Left renal cortex interstitium (tissue), 4 donors: Measurements from ENCODE around the gene PRKD1. TPM values are rescaled to one million over a fixed set of nuclear protein-coding genes. Genes with fewer than 3 reads are reported as not detected.
"Not testable (repeated sequence)": the region's sequence is repeated elsewhere in the genome, so short reads cannot be mapped to it uniquely, and the experiment has no call there.

ENCODE experiments used
- DNase-seq, 4 donors: peaks; one replicate each; pipeline ENCODE4 v3.0.0-alpha.2; 2013; ENCODE audit warnings: low read depth in 4 of 4, low spot score in 2 of 4, missing footprints in 1 of 4
- polyA plus RNA-seq, 4 donors: library from polyadenylated mRNA; unstranded; fragments of 120-200 nt; gene quantifications; one replicate each; pipeline ENCODE4 v1.2.1, GENCODE V29; 2013; ENCODE audit not compliant: insufficient read length in 4 of 4

The PRKD1 gene
- polyA plus RNA-seq, 4 donors, result 25.8 to 33.0 (median 29.9) TPM

- DNase-seq, result not testable (repeated sequence)
Observed at GRCh38 chr14:29840369-29840892, 87.2 kb downstream of the PRKD1 start.

GRCh38 chr14:29839691-29840090 lies 88.0 kb downstream of the PRKD1 start:
- not testable (repeated sequence) for DNase-seq

- DNase-seq, result no peak
Observed at GRCh38 chr14:29838752-29839151, 88.9 kb downstream of the PRKD1 start.

- DNase-seq, result no peak
Observed at GRCh38 chr14:29836395-29836794, 91.3 kb downstream of the PRKD1 start.

DNA sequence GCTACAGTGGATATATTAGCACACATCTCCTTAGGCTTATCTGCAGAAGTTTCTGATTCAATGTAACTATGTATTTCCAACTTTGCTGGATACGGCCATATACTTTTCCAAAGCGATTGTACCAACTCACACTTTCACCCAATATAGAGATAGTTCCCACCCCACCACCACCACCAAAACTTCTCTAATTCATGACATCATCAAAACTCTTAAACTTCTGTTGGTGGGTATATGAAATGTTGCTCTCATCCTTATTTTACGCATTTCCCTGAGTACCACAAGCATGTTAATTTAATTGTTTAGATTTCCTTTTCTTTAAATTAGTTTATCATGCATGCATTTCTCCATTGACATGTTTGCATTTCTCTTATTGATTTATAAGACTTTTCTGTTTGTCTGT lies 95.6 kb downstream of the PRKD1 start:
- no peak for DNase-seq

DNA sequence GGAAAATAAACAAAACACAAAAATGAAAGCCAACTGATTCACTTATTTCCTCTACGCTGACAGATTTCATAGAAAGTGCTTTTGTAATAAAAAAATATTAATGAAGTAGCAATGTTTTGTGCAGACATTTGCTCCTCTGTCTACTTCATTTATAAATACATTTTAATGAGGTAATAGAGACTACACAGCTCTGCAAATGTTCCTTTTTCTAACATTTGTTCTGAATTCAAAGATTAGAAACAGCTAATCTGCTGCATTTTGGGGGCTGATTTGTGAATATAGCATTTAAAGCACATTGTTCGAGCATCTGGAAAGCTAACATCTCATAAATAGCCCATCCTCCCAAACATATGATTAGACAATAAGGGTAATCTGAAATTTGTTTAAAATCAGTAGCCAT lies 97.8 kb downstream of the PRKD1 start:
- DNase-seq, result no peak

GRCh38 chr14:29823816-29824215 lies 103.8 kb downstream of the PRKD1 start:
- DNase-seq, result no peak

GRCh38 chr14:29822430-29822709 lies 105.3 kb downstream of the PRKD1 start:
- DNase-seq, result no peak

GRCh38 chr14:29821661-29822429 lies 105.8 kb downstream of the PRKD1 start:
- no peak for DNase-seq

DNA sequence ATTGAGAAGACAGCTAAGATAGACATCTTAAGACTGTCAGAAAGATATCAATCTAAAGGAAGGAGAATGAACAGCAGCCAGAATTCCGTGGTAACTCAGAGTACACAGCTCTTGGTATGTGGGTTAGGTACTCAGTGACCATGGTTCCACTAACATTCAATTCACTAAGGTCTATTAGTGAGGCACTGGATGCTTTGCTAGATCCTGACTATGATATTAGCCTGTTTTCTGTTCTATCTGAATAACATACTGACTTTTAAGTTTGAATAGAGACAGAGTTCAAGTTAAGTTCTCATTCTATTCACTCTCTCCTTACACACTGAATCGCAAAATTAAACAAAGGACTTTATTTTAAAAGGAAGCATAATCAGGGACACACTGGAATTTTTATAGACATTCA lies 106.4 kb downstream of the PRKD1 start:
- no peak for DNase-seq

DNA sequence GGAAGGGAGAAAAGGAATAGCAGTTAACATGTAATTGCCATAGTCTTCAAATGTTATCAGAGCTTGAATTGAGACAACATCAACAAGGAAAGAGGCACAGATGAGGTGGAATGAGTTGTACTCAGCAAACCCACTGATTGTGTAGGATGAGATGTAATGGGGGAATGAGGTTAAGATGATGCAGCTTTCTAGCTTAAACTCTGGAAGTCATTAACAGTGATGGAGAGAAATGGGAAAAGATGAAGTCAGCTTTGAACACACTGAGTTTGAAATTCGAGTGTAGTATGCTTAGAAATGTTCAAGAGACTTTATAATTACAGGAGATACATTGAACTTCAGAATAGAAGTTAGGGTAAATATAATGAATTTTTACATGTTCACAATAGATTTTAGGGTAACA lies 106.9 kb downstream of the PRKD1 start:
- no peak for DNase-seq

DNA sequence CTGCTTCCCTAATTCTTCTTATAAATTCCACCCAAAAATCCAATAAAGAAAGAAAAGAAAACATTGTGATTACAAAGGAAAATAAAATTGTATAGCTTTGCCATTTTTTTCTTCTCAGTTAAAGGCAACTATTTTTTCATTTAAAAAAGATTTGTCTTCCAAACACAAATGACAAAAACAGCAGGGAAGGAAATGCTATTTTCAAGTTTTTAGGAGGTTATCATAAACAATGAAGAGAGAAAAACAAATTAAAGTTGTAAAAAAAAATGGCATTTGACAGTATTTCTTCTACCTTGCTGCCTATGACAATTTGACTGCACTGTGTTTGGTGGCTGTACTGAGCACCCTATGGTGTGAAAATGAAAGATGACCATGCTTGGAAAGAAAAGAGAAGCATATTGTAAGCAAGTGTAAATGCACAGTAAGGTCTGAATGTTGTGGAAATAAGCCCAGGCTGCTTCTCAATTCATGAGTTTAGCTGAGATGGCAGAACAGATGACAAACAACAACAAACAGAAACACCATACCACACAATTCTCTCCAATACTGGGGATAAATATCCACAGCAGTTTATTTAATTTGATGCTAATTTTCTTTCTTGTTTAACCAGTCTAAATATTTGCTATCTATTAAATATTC lies 109.8 kb downstream of the PRKD1 start:
- DNase-seq, result no peak

DNA sequence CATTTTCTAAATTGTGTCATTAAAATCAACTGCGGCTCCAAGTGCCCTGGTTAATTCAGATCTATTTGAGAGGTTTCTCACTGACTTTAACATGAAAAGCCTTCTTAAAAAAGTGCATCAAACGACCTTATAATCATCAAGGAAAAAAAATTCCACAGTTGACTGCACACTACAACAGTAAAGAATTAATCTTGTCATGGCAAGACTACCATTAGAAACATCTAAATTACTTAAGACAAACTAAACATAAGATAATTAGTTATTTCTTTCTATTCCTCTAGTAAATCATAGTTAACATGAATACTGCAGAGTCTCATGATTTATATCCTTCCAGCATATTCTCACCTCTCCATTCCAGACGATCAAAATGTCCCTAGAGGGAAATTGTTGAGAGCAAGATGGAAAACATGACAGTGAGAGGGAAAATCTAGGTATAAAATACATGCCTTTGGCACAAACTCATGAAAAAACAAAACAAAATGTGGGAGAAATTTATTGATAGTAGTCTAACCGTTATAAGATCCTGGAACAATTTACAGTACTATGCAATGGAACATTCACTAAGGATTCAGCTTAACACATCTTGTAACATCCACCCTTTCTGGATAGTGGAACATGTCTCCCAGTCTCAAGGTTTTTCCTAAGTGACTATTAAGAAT lies 112.5 kb downstream of the PRKD1 start:
- no peak for DNase-seq

DNA sequence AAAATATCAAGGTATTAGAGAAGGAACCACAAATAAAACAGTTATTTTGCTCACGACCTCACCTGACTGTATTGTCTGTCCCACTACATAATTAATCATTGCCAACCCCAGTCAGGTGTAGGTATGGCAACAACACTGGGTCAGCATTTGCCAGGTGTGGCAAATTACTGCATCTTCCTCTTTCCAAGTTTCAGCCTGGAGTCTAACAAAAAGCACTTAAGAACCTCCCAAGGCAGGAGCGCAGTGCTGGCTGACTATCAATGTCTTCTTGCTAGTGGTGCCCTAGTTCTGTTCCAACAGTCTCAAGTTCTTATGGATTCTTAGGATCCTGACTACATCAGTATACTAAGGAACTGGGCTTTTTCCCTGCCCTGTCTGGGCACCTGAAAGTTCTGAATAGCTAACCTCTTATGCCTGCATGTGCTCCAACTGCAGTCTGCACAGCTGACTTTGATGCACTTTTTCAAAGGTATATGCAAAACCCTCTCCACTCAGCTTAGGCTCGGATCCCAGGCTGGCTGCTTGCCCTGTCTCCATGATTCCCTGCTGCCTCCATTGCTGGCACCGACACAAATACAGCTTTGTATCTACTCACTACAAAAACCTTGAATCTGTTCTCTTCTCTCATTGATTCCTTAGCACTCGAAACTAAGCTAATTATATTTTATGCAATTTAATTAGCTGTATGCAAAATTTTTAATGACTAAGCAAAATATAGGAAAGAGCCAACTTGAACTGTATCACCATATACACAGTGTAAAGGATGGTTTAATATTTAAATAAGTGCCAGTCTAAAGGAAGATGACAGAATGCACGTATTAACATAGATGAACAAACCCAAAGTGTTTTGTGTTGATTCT lies 113.3 kb downstream of the PRKD1 start:
- DNase-seq, result no peak

DNA sequence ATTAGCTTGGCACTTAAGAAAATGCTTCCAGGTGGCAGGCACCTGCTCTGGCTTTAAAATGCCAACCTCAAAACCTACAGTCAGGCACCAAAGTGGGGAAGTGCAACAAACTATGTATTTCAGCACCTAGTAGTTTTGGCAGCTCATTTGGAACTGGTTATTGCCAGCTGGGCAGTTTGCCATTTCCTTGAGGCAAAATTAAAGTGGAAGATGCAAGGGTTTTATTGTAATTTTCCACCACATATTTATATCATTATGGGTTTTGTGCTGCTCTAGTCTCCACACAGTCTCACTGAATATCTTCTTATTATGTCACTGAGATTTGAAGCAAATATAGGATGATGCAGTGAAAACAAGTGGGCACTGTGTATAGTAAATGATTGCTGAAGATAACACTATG lies 117.0 kb downstream of the PRKD1 start:
- DNase-seq, result no peak

DNA sequence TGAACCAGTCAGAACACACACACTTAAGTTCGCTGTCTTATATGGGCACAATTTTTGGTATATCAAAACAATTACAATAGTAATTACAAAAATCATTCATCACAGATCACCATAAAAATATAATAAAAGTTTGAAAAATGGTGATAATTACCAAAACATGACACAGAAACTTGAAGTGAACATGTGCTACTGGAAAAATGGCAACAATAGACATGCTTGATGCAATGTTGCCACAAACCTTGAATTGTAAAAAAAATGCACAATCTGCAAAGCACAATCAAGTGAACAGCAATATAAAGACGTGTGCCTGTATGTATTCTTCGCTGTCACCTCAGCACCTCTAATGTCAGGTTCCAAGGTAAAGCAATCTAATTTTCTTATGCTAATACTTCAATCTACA lies 117.6 kb downstream of the PRKD1 start:
- DNase-seq, result no peak

- no peak for DNase-seq
Observed at GRCh38 chr14:29806124-29806517, 121.5 kb downstream of the PRKD1 start.

GRCh38 chr14:29805415-29806123 lies 122.1 kb downstream of the PRKD1 start:
- DNase-seq, result no peak

- no peak for DNase-seq
Observed at GRCh38 chr14:29804481-29805266, 123.0 kb downstream of the PRKD1 start.
